Transverse colon (tissue), 4 donors: ENCODE data around the gene LIMCH1. TPM values are rescaled to one million over a fixed set of nuclear protein-coding genes. Genes with fewer than 3 reads are reported as not detected.

Experiments
- DNase-seq: peaks from one replicate; pipeline ENCODE4 v3.0.0-alpha.2; 2019
- H3K27ac ChIP-seq, 4 donors: fragments of 200-600 bp; sonication (generic); 2 replicates each; pipeline ENCODE4 v1.5.1; 2016 to 2018; ENCODE audit warnings: inconsistent platforms in 4 of 4
- H3K27me3 ChIP-seq: fragments of 200-600 bp; sonication (generic); 2 replicates; pipeline ENCODE4 v1.5.1; 2017; ENCODE audit warnings: inconsistent platforms
- H3K36me3 ChIP-seq, 4 donors: fragments of 200-600 bp; sonication (generic); 2 replicates each; pipeline ENCODE4 v1.5.1; 2017 to 2019; ENCODE audit warnings: inconsistent platforms in 4 of 4
- H3K4me1 ChIP-seq, 4 donors: fragments of 200-600 bp; sonication (generic); 2 replicates each; pipeline ENCODE4 v1.5.1; 2017 to 2020; ENCODE audit warnings: inconsistent platforms in 4 of 4
- H3K4me3 ChIP-seq, 4 donors: fragments of 200-600 bp; sonication (generic); 1 replicate in 1 of 4; 2 replicates in 3 of 4; pipeline versions ENCODE4 v1.5.1 to v1.6.1; 2017 to 2019; ENCODE audit warnings: inconsistent platforms in 4 of 4
- H3K9me3 ChIP-seq, 2 donors: fragments of 200-600 bp; sonication (generic); 2 replicates each; pipeline ENCODE4 v1.5.1; 2017 to 2019; ENCODE audit warnings: inconsistent platforms in 2 of 2
- EP300 ChIP-seq: sonication (generic); formaldehyde crosslinking; IDR thresholded peaks from one replicate; pipeline ENCODE4 v1.6.1; 2017; ENCODE audit warnings: antibody characterized with exemption, low read depth
- POLR2A ChIP-seq: fragments of 450-650 bp; IDR thresholded peaks from one replicate; pipeline ENCODE4 v1.6.1; 2016; ENCODE audit warnings: antibody characterized with exemption, mild to moderate bottlenecking, moderate library complexity
- POLR2AphosphoS5 ChIP-seq, 3 donors: sonication (generic); formaldehyde crosslinking; IDR thresholded peaks; one replicate each; pipeline ENCODE4 v1.6.1; 2016; ENCODE audit warnings: antibody characterized with exemption in 3 of 3
- WGBS, 2 donors: methylation state at CpG; one replicate each; pipeline ENCODE4 v1.1.5; 2018; ENCODE audit warnings: low coverage in 1 of 2; 5-methylcytosine and 5-hydroxymethylcytosine counted together
- in situ Hi-C, 4 donors: fragments of 200-750 bp; cut with MboI; loops; one replicate each; pipeline versions ENCODE4 v1.15.0 to v1.15.1; 2017; ENCODE audit warnings: low sequenced_read_pairs in 3 of 4, low pct_ligation_motif_present in 1 of 4, low pct_unique_long_range_greater_than_20kb in 1 of 4
- intact Hi-C: fragments of 100-400 bp; cut with DNase I; formaldehyde crosslinking; loops from one replicate; pipeline ENCODE4 v1.15.1; 2023; ENCODE audit warnings: low total_unique reads
- total RNA-seq, 4 donors: library from RNA; depleted of rRNA; stranded (reverse); fragments of >200 nt; gene quantifications; one replicate each; pipeline ENCODE4 v1.1.0, GENCODE V29; 2016
- TF ChIP-seq, protein P1 (sequence below), 5 experiments: fragments of 200-600 bp in 3 of 5; fragments of 450-650 bp in 2 of 5; sonication (generic) in 3 of 5; IDR thresholded peaks; 1 replicate in 2 of 5; 2 replicates in 3 of 5; pipeline ENCODE4 v1.5.1; 2016 to 2017; ENCODE audit warnings: antibody characterized with exemption in 5 of 5, inconsistent platforms in 3 of 5, mild to moderate bottlenecking in 2 of 5, moderate library complexity in 1 of 5

Gene LIMCH1
- total RNA-seq, 4 donors from 2014 or later = 5.5 to 18.5 (median 9.7) TPM

DNA sequence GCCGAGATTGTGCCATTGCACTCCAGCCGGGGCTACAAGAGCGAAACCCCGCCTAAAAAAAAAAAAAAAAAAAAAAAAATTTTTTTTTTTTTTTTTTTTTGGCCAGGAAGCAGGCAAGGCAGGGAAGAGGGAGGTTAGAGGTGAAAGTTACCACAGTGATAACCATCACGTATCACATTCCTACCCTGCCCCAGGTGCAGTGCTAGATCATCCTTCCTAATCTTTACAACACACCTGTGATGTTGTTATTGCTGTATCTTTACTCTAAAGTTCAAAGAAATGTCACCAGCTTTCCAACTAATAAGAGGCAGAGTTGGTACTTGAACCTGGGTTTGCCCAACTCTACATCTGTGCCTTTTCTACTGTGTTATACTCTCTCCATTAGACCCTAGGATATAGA lies 7.2 kb upstream of the LIMCH1 start:
- no peaks in the 10 kb centered on the region for H3K9me3 ChIP-seq
- WGBS, 2 donors = 67 to 88% methylated on average over 1 to 5 of the region's 5 CpGs
- in situ Hi-C loops (no loop called here), intact Hi-C loops (no loop called here)
- H3K27me3 ChIP-seq = no peaks in the 10 kb centered on the region
- no peaks in the 10 kb centered on the region for H3K36me3 ChIP-seq
- TF ChIP-seq, protein P1, sequence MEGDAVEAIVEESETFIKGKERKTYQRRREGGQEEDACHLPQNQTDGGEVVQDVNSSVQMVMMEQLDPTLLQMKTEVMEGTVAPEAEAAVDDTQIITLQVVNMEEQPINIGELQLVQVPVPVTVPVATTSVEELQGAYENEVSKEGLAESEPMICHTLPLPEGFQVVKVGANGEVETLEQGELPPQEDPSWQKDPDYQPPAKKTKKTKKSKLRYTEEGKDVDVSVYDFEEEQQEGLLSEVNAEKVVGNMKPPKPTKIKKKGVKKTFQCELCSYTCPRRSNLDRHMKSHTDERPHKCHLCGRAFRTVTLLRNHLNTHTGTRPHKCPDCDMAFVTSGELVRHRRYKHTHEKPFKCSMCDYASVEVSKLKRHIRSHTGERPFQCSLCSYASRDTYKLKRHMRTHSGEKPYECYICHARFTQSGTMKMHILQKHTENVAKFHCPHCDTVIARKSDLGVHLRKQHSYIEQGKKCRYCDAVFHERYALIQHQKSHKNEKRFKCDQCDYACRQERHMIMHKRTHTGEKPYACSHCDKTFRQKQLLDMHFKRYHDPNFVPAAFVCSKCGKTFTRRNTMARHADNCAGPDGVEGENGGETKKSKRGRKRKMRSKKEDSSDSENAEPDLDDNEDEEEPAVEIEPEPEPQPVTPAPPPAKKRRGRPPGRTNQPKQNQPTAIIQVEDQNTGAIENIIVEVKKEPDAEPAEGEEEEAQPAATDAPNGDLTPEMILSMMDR (IDR thresholded peaks at IDR 0.05) = no peak
- TF ChIP-seq POLR2A (no peak), POLR2AphosphoS5 (IDR thresholded peaks at IDR 0.05) (no peak), EP300 (no peak)
- H3K4me3 ChIP-seq = no peak overlapping the region
- no peak for DNase-seq
- no peak overlapping the region for H3K27ac ChIP-seq
- no peaks in the 10 kb centered on the region for H3K4me1 ChIP-seq

DNA sequence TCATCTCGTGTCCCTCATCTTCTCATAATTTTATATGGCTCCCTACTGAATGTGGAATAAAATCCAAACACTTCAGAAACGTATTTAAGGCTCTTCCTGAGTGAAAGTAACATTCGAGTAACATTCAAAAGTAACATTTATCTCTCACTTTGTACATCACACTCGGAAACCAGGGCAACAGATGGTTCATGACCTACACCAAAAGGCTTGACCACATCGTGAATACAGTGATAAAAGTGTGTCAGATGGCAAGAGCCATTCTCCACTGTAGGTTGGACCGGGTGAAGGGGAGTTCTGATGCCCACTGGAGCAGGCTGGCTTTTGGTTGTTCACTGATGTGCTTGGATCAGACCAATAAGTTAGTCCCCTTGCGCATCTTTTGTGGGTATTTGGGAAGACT lies 5.6 kb upstream of the LIMCH1 start:
- 75% methylated on average over 6 to 7 of the region's 7 CpGs for WGBS, 2 donors
- in situ Hi-C loops = no loop called here

DNA sequence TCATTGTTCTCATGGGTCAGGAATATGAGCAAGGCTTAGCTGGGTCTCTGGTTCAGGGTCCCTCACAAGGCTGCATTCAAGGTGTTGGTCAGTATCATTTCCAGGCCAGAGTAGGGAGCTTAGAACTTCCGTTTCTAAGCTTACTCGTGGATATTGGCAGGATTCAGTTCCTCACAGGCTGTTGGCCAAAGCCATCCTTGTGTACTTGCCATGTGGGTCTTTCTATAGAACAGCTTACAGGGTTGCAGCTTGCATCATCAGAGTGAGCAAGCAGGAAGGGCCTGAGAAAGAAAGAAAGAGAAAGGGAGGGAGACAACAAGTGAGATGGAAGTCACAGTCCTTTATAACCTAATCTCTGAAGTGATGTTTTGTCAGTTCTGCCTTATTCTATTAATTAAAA lies 5.1 kb upstream of the LIMCH1 start:
- 40 to 47% methylated on average over 1 to 2 of the region's 2 CpGs for WGBS, 2 donors
- H3K27ac ChIP-seq = no peak overlapping the region
- no peak for DNase-seq
- no peaks in the 10 kb centered on the region for H3K27me3 ChIP-seq
- in situ Hi-C loops (no loop called here), intact Hi-C loops (no loop called here)
- no peaks in the 10 kb centered on the region for H3K9me3 ChIP-seq
- H3K4me3 ChIP-seq = no peak overlapping the region
- no peak for TF ChIP-seq EP300
- no peak for TF ChIP-seq POLR2A
- no peak for TF ChIP-seq POLR2AphosphoS5 (IDR thresholded peaks at IDR 0.05)
- TF ChIP-seq, protein P1 (IDR thresholded peaks at IDR 0.05) = no peak
- H3K4me1 ChIP-seq = peaks cover 0 to under 1% (median 0%) of the 10 kb centered on the region in 4 donors
- H3K36me3 ChIP-seq = no peaks in the 10 kb centered on the region

More for the DNA sequence above, 5.6 kb upstream of the LIMCH1 start:
- no peaks in the 10 kb centered on the region for H3K27me3 ChIP-seq
- no peaks in the 10 kb centered on the region for H3K36me3 ChIP-seq
- DNase-seq = no peak
- H3K9me3 ChIP-seq = no peaks in the 10 kb centered on the region
- no peak overlapping the region for H3K4me3 ChIP-seq
- no peak overlapping the region for H3K27ac ChIP-seq
- TF ChIP-seq, protein P1 (IDR thresholded peaks at IDR 0.05) = no peak
- TF ChIP-seq POLR2A = no peak
- TF ChIP-seq EP300 = no peak
- TF ChIP-seq POLR2AphosphoS5 (IDR thresholded peaks at IDR 0.05) = no peak
- H3K4me1 ChIP-seq = no peaks in the 10 kb centered on the region
- intact Hi-C loops = no loop called here

DNA sequence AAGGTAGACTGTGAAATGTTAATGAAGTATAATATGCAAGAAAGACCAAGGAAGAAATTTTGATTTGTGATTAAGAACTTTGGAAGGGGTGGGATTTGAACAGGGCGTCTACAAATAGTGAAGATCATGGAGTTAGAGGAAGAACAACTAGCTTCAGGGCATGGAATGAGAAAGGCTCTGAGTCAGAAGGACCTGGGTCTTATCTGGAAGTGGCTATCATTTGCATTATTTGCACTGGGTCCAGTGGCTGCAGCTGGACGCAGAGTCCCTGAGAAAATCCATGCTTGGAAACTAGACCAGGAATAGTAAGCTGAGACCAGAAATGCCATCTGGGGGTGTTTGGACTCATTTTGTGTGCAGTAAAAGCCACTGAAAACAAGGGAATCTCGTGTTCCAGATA lies 4.3 kb upstream of the LIMCH1 start:
- 76 to 80% methylated on average over 2 to 3 of the region's 3 CpGs for WGBS, 2 donors
- in situ Hi-C loops = no loop called here
- intact Hi-C loops = no loop called here

More for the DNA sequence above, 4.3 kb upstream of the LIMCH1 start:
- H3K36me3 ChIP-seq = no peaks in the 10 kb centered on the region
- TF ChIP-seq, protein P1 (IDR thresholded peaks at IDR 0.05) = no peak
- TF ChIP-seq EP300 = no peak
- no peak for DNase-seq
- H3K27me3 ChIP-seq = no peaks in the 10 kb centered on the region
- H3K4me1 ChIP-seq = peaks cover 0 to 8% (median 0%) of the 10 kb centered on the region in 4 donors
- H3K27ac ChIP-seq = no peak overlapping the region
- H3K4me3 ChIP-seq = no peak overlapping the region
- no peaks in the 10 kb centered on the region for H3K9me3 ChIP-seq
